ENCODE results near the gene PIK3CB. TPM values are rescaled to one million over a fixed set of nuclear protein-coding genes. Genes with fewer than 3 reads are reported as not detected.
"Not testable (repeated sequence)": the region's sequence is repeated elsewhere in the genome, so short reads cannot be mapped to it uniquely, and the experiment has no call there.

The PIK3CB gene
- total RNA-seq, 1 donor from 2014 or later, result 26.1 TPM

- no peak for DNase-seq (ENCODE audit: low spot score)
- intact Hi-C loops (cut with DNase I), result no loop called here
These were observed 14.7 kb upstream of the PIK3CB start for GRCh38 chr3:138849222-138849940.

- no peak for DNase-seq (ENCODE audit: low spot score)
- intact Hi-C loops (cut with DNase I), result no loop called here
These were observed 14.0 kb upstream of the PIK3CB start for GRCh38 chr3:138848696-138849095.

- intact Hi-C loops (cut with DNase I); DNase-seq (ENCODE audit: low spot score): not testable (repeated sequence)
These were observed 12.1 kb upstream of the PIK3CB start for GRCh38 chr3:138846824-138847223.

GRCh38 chr3:138846262-138846791 is 11.6 kb upstream of the PIK3CB start:
- no peak for DNase-seq (ENCODE audit: low spot score)
- intact Hi-C loops (cut with DNase I), result no loop called here

GRCh38 chr3:138845771-138846173 is 11.0 kb upstream of the PIK3CB start:
- DNase-seq (ENCODE audit: low spot score), result no peak
- intact Hi-C loops (cut with DNase I), result no loop called here

GRCh38 chr3:138845181-138845601 is 10.5 kb upstream of the PIK3CB start:
- intact Hi-C loops (cut with DNase I), result no loop called here
- DNase-seq (ENCODE audit: low spot score), result no peak

GRCh38 chr3:138842483-138843188 is 7.9 kb upstream of the PIK3CB start:
- DNase-seq (ENCODE audit: low spot score), result no peak
- intact Hi-C loops (cut with DNase I), result no loop called here

GRCh38 chr3:138838385-138838784 is 3.7 kb upstream of the PIK3CB start:
- not testable (repeated sequence) for DNase-seq (ENCODE audit: low spot score)
- intact Hi-C loops (cut with DNase I), result loop anchor here (10.0 kb wide), 1 partner anchor 244 kb away; the partner anchor contains the start of gene CEP70

GRCh38 chr3:138835846-138836245 is 1.1 kb upstream of the PIK3CB start:
- not testable (repeated sequence) for DNase-seq (ENCODE audit: low spot score)
- intact Hi-C loops (cut with DNase I), result loop anchor here (2.0 to 10.0 kb wide), 2 partner anchors 79 to 241 kb away; partner anchors contain the start of gene CEP70

GRCh38 chr3:138835397-138835757 is 649 bp upstream of the PIK3CB start:
- intact Hi-C loops (cut with DNase I), result loop anchor here (2.0 to 10.0 kb wide), 2 partner anchors 79 to 241 kb away; partner anchors contain the start of gene CEP70
- DNase-seq (ENCODE audit: low spot score), result no peak

- intact Hi-C loops (cut with DNase I), result loop anchor here (2.0 to 10.0 kb wide), 3 partner anchors 57 to 239 kb away; partner anchors contain the start of gene CEP70
- peak; percentile 82 for DNase-seq (ENCODE audit: low spot score)
These were observed 681 bp downstream of the PIK3CB start for GRCh38 chr3:138833899-138834595.

GRCh38 chr3:138832473-138833057 is 2.2 kb downstream of the PIK3CB start:
- DNase-seq (ENCODE audit: low spot score), result not testable (repeated sequence)
- intact Hi-C loops (cut with DNase I), result loop anchor here (5.0 to 10.0 kb wide), 2 partner anchors 55 to 238 kb away; partner anchors contain the start of gene CEP70

- DNase-seq (ENCODE audit: low spot score), result no peak
- intact Hi-C loops (cut with DNase I), result loop anchor here (5.0 to 10.0 kb wide), 2 partner anchors 53 to 235 kb away; partner anchors contain the start of gene CEP70
These were observed 4.7 kb downstream of the PIK3CB start for GRCh38 chr3:138829886-138830510.

GRCh38 chr3:138829097-138829496 is 5.6 kb downstream of the PIK3CB start:
- DNase-seq (ENCODE audit: low spot score), result no peak
- intact Hi-C loops (cut with DNase I), result no loop called here

- intact Hi-C loops (cut with DNase I), result no loop called here
- no peak for DNase-seq (ENCODE audit: low spot score)
These were observed 7.5 kb downstream of the PIK3CB start for GRCh38 chr3:138827222-138827621.

GRCh38 chr3:138825336-138825735 is 9.4 kb downstream of the PIK3CB start:
- intact Hi-C loops (cut with DNase I), result no loop called here
- no peak for DNase-seq (ENCODE audit: low spot score)

- no peak for DNase-seq (ENCODE audit: low spot score)
- intact Hi-C loops (cut with DNase I), result no loop called here
These were observed 10.6 kb downstream of the PIK3CB start for GRCh38 chr3:138824114-138824506.

- DNase-seq (ENCODE audit: low spot score); intact Hi-C loops (cut with DNase I): not testable (repeated sequence)
These were observed 14.3 kb downstream of the PIK3CB start for GRCh38 chr3:138820379-138820778.

Measured in cardiac septum (tissue), 1 donor.